ENCODE results near the gene ETV1.

- TF ChIP-seq ZBTB7A (IDR thresholded peaks at IDR 0.05; ENCODE audit: borderline replicate concordance, control insufficient read depth, low read depth, low read length) (no peak), BRCA1 (IDR thresholded peaks at IDR 0.05) (no peak), BRCA1 (CRISPR knock-in tag; IDR thresholded peaks at IDR 0.05) (no peak), RBM17 (IDR thresholded peaks at IDR 0.05; ENCODE audit: borderline replicate concordance, low read depth, low read length) (no peak), CTCF (IDR thresholded peaks at IDR 0.05 in 2 of 3, conservative IDR thresholded peaks at IDR 0.05 in 1 of 3; ENCODE audit: insufficient read depth in 2 of 3, low read depth in 1 of 3, low read length in 3 of 3) (no peak), CHD2 (IDR thresholded peaks at IDR 0.05; ENCODE audit: low read depth, low read length) (no peak)
Measured at GRCh38 chr7:13851736-13852135, 137.7 kb downstream of the ETV1 start.
